ENCODE results near the gene RBBP7.

The RBBP7 gene

DNA sequence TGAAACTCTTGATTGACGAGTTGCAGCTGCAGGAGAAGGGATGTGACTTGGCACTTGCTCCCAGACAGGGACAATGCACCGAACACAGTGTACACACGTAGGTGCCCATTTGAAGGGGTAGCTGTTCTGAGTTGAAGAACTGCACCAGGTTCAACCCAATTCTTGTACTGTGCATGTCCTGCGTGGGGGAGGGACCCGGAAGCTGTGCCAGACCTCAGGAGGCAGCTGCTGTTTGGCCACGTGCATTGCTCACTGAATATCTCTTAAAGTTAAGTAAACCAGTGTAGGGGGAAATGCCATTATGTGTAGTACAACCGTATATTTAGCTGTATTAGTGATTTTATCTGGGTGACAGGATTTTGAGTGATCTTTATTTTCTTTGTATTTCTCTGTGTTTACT, 12.0 kb upstream of the RBBP7 start:
- TF ChIP-seq, protein P1, sequence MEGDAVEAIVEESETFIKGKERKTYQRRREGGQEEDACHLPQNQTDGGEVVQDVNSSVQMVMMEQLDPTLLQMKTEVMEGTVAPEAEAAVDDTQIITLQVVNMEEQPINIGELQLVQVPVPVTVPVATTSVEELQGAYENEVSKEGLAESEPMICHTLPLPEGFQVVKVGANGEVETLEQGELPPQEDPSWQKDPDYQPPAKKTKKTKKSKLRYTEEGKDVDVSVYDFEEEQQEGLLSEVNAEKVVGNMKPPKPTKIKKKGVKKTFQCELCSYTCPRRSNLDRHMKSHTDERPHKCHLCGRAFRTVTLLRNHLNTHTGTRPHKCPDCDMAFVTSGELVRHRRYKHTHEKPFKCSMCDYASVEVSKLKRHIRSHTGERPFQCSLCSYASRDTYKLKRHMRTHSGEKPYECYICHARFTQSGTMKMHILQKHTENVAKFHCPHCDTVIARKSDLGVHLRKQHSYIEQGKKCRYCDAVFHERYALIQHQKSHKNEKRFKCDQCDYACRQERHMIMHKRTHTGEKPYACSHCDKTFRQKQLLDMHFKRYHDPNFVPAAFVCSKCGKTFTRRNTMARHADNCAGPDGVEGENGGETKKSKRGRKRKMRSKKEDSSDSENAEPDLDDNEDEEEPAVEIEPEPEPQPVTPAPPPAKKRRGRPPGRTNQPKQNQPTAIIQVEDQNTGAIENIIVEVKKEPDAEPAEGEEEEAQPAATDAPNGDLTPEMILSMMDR (IDR thresholded peaks at IDR 0.05) = no peak
- DNase-seq (ENCODE audit: low spot score) = no peak
- Histone ChIP-seq H3K27ac (no peak overlapping the region), H3K4me3 (peak overlapping the region; percentile 65)

DNA sequence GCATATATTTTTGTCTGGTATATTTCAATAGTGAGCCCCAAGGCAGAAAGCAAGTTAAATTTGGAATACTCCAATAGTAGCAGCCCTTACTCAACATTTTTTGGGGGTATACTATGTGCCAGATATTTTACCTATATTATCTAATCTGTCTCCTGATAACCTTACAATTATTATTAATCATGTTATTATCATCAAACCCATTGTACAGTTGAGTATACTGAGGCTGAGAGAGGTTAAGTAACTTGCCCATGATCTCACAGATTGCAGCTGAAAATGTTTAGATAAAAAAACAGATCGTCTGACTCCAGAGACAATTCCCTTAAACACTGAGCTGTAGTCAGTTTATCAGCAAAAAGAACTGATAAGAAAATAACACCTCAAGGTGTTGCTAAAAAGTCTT, 6.5 kb upstream of the RBBP7 start:
- TF ChIP-seq, protein P1 (IDR thresholded peaks at IDR 0.05) = no peak
- Histone ChIP-seq H3K4me3 (no peak overlapping the region), H3K27ac (no peak overlapping the region)
- no peak for DNase-seq (ENCODE audit: low spot score)

DNA sequence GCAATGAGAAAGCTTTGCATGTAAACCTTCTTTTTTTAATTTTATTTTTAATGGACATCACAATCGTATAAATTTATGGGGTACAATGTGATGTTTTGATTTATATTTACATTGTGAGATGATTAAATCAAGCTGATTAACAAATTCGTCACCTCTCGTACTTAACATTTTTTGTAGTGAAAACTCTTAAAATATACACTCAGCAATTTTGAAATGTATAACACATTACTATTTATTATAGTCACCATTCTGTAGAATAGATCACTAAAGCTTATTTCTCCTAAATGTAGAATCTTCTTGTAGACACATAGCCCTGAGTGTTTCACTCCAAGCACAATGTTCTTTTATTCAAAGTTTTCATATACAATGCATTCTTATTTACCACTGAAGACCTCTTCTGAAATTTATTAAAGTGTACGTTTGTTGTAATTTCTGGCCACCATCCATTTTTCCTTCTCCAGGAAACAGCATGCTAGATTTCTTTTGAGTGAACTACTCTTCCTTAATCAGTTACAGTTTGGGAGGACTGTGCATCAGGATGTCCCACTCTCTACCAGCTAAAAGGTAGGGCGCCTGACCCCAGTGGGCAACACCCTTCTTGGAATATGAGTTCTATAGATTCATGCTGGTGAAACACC, 4.4 kb upstream of the RBBP7 start:
- DNase-seq (ENCODE audit: low spot score) = no peak
- Histone ChIP-seq H3K27ac (no peak overlapping the region), H3K4me3 (no peak overlapping the region)
- TF ChIP-seq, protein P1 (IDR thresholded peaks at IDR 0.05) = no peak

DNA sequence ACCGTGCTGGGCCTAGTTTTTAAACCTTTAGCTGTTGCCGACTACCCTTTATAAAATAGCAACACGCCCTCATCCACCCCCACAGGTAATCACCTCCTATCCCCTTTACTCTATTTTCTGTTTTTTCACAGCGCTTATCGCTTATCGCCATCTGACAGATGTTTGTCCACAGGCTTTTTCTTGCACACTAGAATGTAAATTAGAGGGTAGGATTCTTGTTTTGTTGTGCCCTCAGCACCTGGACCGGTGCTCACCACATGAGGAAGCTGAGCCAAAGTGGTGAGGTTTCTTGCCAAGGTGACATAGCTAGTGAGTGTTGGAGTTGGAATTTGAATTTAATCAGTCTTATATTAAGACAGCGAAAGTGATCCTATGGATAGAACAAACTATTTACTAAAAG, 2.9 kb upstream of the RBBP7 start:
- TF ChIP-seq, protein P1 (IDR thresholded peaks at IDR 0.05) = no peak
- Histone ChIP-seq H3K4me3 (no peak overlapping the region), H3K27ac (no peak overlapping the region)
- no peak for DNase-seq (ENCODE audit: low spot score)

DNA sequence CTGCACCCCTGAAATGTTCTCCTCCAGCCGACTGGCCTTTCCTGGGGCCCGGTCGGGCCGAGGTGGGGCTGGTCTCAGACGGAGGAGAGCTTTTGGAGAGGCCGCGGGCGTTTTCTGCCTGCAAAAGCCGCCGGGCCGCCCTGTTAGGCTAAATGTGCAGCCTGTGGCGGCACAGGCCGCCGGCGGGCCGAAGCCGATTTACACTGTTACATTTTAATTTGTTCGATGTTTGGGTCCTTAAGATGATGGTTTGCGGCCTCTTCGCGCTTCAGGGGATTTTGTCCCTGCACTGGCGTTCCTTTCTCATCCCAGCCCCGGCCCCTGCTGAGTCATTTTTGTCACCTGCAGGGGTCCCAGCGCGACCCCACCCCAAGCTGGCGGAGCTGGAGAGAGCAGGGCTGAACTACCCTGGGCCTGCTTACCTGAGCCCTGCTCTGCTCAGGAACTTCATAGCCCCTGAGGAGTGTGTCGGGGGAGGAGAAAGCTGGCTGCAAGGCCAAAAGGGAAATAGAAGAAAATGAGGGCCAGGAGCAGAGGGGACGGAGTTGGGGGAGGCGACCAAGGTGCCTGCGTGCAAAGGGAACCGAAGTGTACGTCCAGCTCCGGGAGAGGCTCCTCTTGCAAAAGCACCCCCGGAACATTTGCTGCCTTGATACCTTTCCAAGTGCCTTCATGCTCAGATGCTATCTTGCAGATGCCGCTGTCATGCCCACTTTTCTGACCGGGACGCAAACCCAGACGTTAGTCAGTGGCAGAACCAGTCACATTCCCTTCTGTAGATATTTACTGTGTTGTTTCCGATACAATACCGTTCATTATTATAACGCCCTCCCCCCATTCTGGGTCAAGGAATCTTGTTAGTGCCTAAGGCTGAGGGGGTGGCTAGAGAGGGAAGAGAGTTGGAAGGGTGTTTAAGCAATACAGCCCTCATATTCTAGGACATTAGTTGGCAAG, 977 bp upstream of the RBBP7 start:
- peak; percentile 79 for DNase-seq (ENCODE audit: low spot score)
- Histone ChIP-seq H3K4me3 (peak overlapping the region; percentile 76), H3K27ac (peak overlapping the region; percentile 72 to 84)
- TF ChIP-seq, protein P1 (IDR thresholded peaks at IDR 0.05) = no peak

DNA sequence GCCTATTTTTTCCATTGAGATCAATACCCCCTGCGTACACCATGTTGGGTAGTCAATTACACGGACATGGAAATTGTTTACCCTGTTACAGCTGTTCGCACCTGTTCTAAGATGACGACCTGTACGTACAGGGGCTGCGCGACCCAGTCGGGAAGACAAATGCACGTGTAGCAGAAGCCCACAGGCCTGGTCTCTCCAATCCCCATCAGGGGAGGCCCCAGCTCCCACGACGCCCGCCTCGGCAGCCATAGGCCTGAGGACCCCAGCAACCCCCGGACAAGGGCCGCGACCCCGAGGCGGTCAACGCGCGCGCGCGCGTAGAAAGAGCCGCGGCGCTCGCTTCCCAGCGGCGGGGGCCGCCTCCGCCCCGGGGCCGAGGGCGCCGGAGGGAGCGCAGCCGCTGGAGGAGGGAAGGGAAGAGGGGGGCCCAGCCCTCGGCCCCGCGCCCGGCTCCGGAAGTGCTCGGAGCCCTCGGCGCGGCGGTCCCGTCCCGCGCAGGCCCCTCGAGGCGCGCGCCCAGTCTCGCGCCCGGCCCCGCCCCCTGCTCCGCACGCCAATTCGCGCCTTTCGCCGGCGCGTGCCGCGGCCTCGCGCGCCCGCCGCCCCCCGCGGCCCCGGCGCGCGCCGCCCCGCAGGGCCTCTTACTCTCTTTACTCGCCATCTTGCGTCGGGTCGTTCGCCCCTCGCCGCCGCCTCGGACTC, 618 bp downstream of the RBBP7 start:
- peak overlapping the region; percentile 80 to 91 for H3K27ac ChIP-seq
- DNase-seq (ENCODE audit: low spot score) = no peak
- peak overlapping the region; percentile 76 for H3K4me3 ChIP-seq
- TF ChIP-seq, protein P1 (IDR thresholded peaks at IDR 0.05) = no peak

Measured in coronary artery (tissue), 2 donors.